PC-9 (cell line): ENCODE measurements around the gene FALEC. TPM values are rescaled to one million over a fixed set of nuclear protein-coding genes. Genes with fewer than 3 reads are reported as not detected.

Experiments used
- BruUV-seq: library from RNA; stranded (reverse); fragments of 400-500 nt; replicated peaks from 2 replicates; lab custom pipeline; 2021; lab: Mats Ljungman, UMichigan
- CTCF ChIA-PET: fragments of 300-600 bp; sonication (Branson Sonifier 250); formaldehyde crosslinking; loops from one replicate; lab custom pipeline; 2022; ENCODE audit warnings: antibody characterized with exemption; lab: Charles Lee
- POLR2A ChIA-PET: fragments of 300-600 bp; sonication (Branson Sonifier 250); formaldehyde crosslinking; loops from one replicate; lab custom pipeline; 2022; ENCODE audit warnings: antibody characterized with exemption; ENCODE audit not compliant: unreplicated experiment; lab: Charles Lee
- DNase-seq, 2 experiments: peaks; one replicate each; pipeline versions ENCODE4 v3.0.0 to v3.0.0-alpha.2; 2015 to 2022; ENCODE audit warnings: mixed read lengths in 1 of 2
- H2AFZ ChIP-seq: fragments of 200-600 bp; sonication (generic); 2 replicates; pipeline ENCODE4 v1.8.1; 2017; ENCODE audit warnings: antibody characterized with exemption
- H3F3A ChIP-seq: fragments of 200-600 bp; sonication (generic); 2 replicates; pipeline ENCODE4 v1.8.1; 2017; ENCODE audit warnings: antibody characterized with exemption, mild to moderate bottlenecking, low read depth; ENCODE audit not compliant: insufficient read depth
- H3K27ac ChIP-seq: fragments of 200-600 bp; sonication (generic); 2 replicates; pipeline ENCODE4 v1.6.1; 2016; ENCODE audit warnings: mixed run types
- H3K27me3 ChIP-seq: fragments of 200-600 bp; sonication (generic); 2 replicates; pipeline ENCODE4 v1.6.1; 2016; ENCODE audit warnings: low read depth, mixed run types; ENCODE audit not compliant: insufficient read depth
- H3K36me3 ChIP-seq: fragments of 200-600 bp; sonication (generic); 2 replicates; pipeline ENCODE4 v1.6.1; 2016; ENCODE audit warnings: low read depth, mixed run types
- H3K4me1 ChIP-seq: fragments of 200-600 bp; sonication (generic); replicated peaks from 2 replicates; pipeline ENCODE4 v1.6.1; 2016; ENCODE audit warnings: mixed run types; ENCODE audit not compliant: insufficient read depth
- H3K4me2 ChIP-seq: fragments of 200-600 bp; sonication (generic); 2 replicates; pipeline ENCODE4 v1.6.1; 2017; ENCODE audit warnings: mixed run types
- H3K4me3 ChIP-seq: fragments of 200-600 bp; sonication (generic); 2 replicates; pipeline ENCODE4 v1.6.1; 2016; ENCODE audit warnings: mixed run types
- H3K79me2 ChIP-seq: fragments of 200-600 bp; sonication (generic); 2 replicates; pipeline ENCODE4 v1.6.1; 2017; ENCODE audit warnings: low read depth, mixed run types
- H3K9me2 ChIP-seq: fragments of 200-600 bp; sonication (generic); 2 replicates; pipeline ENCODE4 v1.8.1; 2017; ENCODE audit warnings: mild to moderate bottlenecking; ENCODE audit not compliant: insufficient read depth
- H3K9me3 ChIP-seq: fragments of 200-600 bp; sonication (generic); 2 replicates; pipeline ENCODE4 v1.8.1; 2016; ENCODE audit warnings: low read depth; ENCODE audit not compliant: insufficient read depth
- H4K20me1 ChIP-seq: fragments of 200-600 bp; sonication (generic); 2 replicates; pipeline ENCODE4 v1.8.1; 2017; ENCODE audit not compliant: insufficient read depth
- EZH2 ChIP-seq: fragments of 200-600 bp; sonication (generic); IDR thresholded peaks from 2 replicates; pipeline ENCODE4 v1.8.0; 2017; ENCODE audit warnings: antibody characterized with exemption, low read depth
- intact Hi-C: fragments of 100-400 bp; cut with micrococcal nuclease; formaldehyde crosslinking; loops from one replicate; pipeline ENCODE4 v1.10.0; 2022; ENCODE audit not compliant: unreplicated experiment
- total RNA-seq: library from RNA; stranded (reverse); gene quantifications from 2 replicates; pipeline ENCODE4 v1.2.3, GENCODE V29; 2021
- TF ChIP-seq, protein P1 (sequence below): fragments of 200-600 bp; sonication (generic); conservative IDR thresholded peaks from 2 replicates; pipeline ENCODE4 v1.6.1; 2017; ENCODE audit warnings: mixed run types, antibody characterized with exemption, mild to moderate bottlenecking, moderate library complexity

The FALEC gene
- total RNA-seq, 1 experiment from 2014 or later: 0.94 TPM

DNA sequence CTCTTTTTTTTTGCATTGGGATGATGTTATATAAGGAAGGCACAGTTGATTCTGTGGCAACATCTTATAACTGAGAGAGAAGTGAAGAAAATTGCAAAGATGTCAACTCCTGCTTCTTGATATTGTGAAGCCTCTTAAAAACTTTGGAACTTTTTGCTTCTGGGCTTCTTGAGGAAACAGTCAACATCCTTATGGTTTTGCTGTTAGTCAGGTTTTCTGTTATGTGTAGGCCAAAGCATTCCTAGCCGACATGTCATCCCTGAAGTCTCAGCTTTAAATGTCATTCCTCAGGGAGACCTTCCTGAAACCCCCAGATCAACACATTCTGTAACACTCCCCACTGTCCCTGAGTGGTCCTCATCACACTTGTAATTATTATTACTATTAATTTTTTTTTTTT is 12.6 kb downstream of the FALEC start:
- ChIA-PET POLR2A (no interaction called here), CTCF (no interaction called here)
- peak in 1 of 2 experiments; percentile 60 for DNase-seq
- no peaks in the 10 kb centered on the region for H4K20me1 ChIP-seq
- TF ChIP-seq, protein P1, sequence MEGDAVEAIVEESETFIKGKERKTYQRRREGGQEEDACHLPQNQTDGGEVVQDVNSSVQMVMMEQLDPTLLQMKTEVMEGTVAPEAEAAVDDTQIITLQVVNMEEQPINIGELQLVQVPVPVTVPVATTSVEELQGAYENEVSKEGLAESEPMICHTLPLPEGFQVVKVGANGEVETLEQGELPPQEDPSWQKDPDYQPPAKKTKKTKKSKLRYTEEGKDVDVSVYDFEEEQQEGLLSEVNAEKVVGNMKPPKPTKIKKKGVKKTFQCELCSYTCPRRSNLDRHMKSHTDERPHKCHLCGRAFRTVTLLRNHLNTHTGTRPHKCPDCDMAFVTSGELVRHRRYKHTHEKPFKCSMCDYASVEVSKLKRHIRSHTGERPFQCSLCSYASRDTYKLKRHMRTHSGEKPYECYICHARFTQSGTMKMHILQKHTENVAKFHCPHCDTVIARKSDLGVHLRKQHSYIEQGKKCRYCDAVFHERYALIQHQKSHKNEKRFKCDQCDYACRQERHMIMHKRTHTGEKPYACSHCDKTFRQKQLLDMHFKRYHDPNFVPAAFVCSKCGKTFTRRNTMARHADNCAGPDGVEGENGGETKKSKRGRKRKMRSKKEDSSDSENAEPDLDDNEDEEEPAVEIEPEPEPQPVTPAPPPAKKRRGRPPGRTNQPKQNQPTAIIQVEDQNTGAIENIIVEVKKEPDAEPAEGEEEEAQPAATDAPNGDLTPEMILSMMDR: no peak
- TF ChIP-seq EZH2: no peak
- H3K79me2 ChIP-seq: no peaks in the 10 kb centered on the region
- BruUV-seq: no TSS peak
- H3K4me3 ChIP-seq: no peak overlapping the region
- no peak overlapping the region for H3K4me2 ChIP-seq
- H3K36me3 ChIP-seq: no peaks in the 10 kb centered on the region
- H3K9me2 ChIP-seq: no peaks in the 10 kb centered on the region
- no peaks in the 10 kb centered on the region for H3K4me1 ChIP-seq
- no peaks in the 10 kb centered on the region; the same call in 1 of the 2 replicates for H3F3A ChIP-seq
- H2AFZ ChIP-seq: no peak overlapping the region
- no peak overlapping the region for H3K27ac ChIP-seq
- intact Hi-C loops: no loop called here
- no peaks in the 10 kb centered on the region for H3K9me3 ChIP-seq
- no peaks in the 10 kb centered on the region for H3K27me3 ChIP-seq

DNA sequence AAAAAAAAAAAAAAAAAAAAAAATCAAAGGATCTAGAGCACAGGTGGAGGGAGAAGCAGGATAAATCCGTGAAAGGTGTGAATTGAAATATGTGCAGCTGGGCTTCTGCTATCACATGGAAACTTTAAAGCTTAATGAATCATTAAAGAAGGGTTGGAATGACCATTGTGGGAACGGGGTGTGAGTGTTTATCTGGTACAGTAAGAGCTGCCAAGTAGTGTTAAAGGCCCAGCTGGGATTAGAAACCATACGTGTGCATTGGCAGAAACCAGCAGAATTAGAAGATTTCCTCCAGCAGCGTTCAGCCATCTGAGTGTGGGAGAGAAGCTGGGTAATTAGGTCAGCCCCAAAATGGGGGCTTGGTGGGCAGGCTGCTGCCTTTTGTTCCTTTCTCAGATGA is 13.5 kb downstream of the FALEC start:
- intact Hi-C loops: no loop called here
- TF ChIP-seq EZH2: no peak
- TF ChIP-seq, protein P1: no peak
- no peaks in the 10 kb centered on the region for H3K36me3 ChIP-seq
- no peaks in the 10 kb centered on the region for H3K9me3 ChIP-seq
- no peak overlapping the region for H3K27ac ChIP-seq
- no peaks in the 10 kb centered on the region for H3K9me2 ChIP-seq
- no peak overlapping the region for H3K4me3 ChIP-seq
- H3K27me3 ChIP-seq: no peaks in the 10 kb centered on the region
- no peaks in the 10 kb centered on the region for H3K79me2 ChIP-seq
- H2AFZ ChIP-seq: no peak overlapping the region
- no peaks in the 10 kb centered on the region; the same call in 1 of the 2 replicates for H3F3A ChIP-seq
- no peaks in the 10 kb centered on the region for H3K4me1 ChIP-seq
- ChIA-PET POLR2A (interaction anchor here (0.5 to 0.6 kb wide), 2 partner anchors 44 to 441 kb away, joined by 6 to 12 read pairs; no protein-coding TSS in a partner anchor), CTCF (interaction anchor here (0.7 to 1.1 kb wide), 2 partner anchors 9 to 12 kb away, joined by 6 read pairs; no protein-coding TSS in a partner anchor)
- no peaks in the 10 kb centered on the region for H4K20me1 ChIP-seq
- BruUV-seq: no TSS peak
- peak in 1 of 2 experiments; percentile 49 for DNase-seq
- no peak overlapping the region for H3K4me2 ChIP-seq

DNA sequence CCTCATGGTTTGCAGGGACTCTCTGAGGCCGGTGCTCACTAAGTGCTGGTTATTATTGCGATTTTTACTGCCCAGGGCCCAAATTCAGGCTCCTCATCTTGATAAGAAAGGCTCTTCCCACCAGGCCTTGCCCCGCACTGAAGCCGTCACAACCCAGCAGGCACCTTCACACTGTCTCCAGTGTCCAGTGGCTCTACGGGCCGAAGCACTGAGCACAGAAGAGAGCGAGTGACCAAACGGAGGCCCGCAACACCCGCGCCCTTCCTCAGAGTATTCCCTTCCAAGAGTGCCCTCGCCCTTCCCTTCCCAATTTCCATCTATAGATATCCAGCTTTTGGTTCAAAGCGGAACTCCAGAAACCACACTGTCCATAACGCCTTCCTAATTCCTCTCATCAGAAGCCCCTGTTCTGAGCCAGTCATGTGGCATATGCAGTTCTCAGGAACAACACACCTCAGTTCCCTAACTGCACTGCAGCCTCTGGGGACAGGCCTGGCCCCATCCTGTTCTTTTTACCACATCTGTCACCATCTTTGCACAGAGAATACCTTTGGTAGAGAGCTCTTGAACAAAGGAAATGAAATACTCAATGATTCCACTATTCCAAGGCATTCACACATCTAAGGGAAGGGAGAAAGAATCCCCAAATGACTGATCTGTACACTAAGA is 15.1 kb downstream of the FALEC start:
- Histone ChIP-seq H4K20me1 (no peaks in the 10 kb centered on the region), H3K27ac (no peak overlapping the region), H3F3A (peaks cover under 1% of the 10 kb centered on the region), H3K27me3 (no peaks in the 10 kb centered on the region), H2AFZ (no peak overlapping the region), H3K79me2 (no peaks in the 10 kb centered on the region), H3K4me3 (no peak overlapping the region), H3K4me2 (no peak overlapping the region), H3K4me1 (peaks cover 2% of the 10 kb centered on the region), H3K9me3 (no peaks in the 10 kb centered on the region), H3K9me2 (no peaks in the 10 kb centered on the region), H3K36me3 (no peaks in the 10 kb centered on the region)
- intact Hi-C loops: loop anchor here (5.0 kb wide), 2 partner anchors 43 to 68 kb away; partner anchors contain the start of gene TARS2
- ChIA-PET CTCF (no interaction called here), POLR2A (interaction anchor here (0.7 kb wide), 1 partner anchor 9 kb away, joined by 3 read pairs; no protein-coding TSS in a partner anchor)
- no peak for TF ChIP-seq EZH2
- TF ChIP-seq, protein P1: no peak
- BruUV-seq: no TSS peak
- no peak for DNase-seq
